Activated CD8-positive, alpha-beta T cell treated with anti-CD3 and anti-CD28 coated beads, Interleukin-2, amount 10 ng/mL, durations not matched to agents 7 days and 5 days (primary cell): ENCODE data around the gene CARMIL1. TPM values are rescaled to one million over a fixed set of nuclear protein-coding genes. Genes with fewer than 3 reads are reported as not detected.

Experiments
- ATAC-seq: fragments of 150-1000 bp; cut with Tn5 transposase; one replicate; pipeline ENCODE4 v1.10.0; 2021; ENCODE audit warnings: moderate library complexity
- CTCF ChIA-PET: fragments of 350-600 bp; sonication (Branson Sonifier 250); formaldehyde crosslinking; loops from one replicate; lab custom pipeline; 2021; ENCODE audit warnings: antibody characterized with exemption; lab: Charles Lee
- POLR2A ChIA-PET: fragments of 350-600 bp; sonication (Branson Sonifier 250); formaldehyde crosslinking; loops from one replicate; lab custom pipeline; 2021; ENCODE audit warnings: antibody characterized with exemption; lab: Charles Lee
- DNase-seq: peaks from one replicate; pipeline ENCODE4 v3.0.0-alpha.2; 2020
- H3K27ac Mint-ChIP-seq: one replicate; pipeline ENCODE4 v1.8.0; 2021; ENCODE audit warnings: mild to moderate bottlenecking, mixed read lengths
- H3K27me3 Mint-ChIP-seq: one replicate; pipeline ENCODE4 v1.8.0; 2021; ENCODE audit warnings: low read depth, mixed read lengths
- H3K36me3 Mint-ChIP-seq: one replicate; pipeline ENCODE4 v1.8.0; 2021; ENCODE audit warnings: low read depth, mixed read lengths
- H3K4me1 Mint-ChIP-seq: one replicate; pipeline ENCODE4 v1.8.0; 2021; ENCODE audit warnings: low read depth, mixed read lengths
- H3K4me3 Mint-ChIP-seq: one replicate; pipeline ENCODE4 v1.8.0; 2021; ENCODE audit warnings: mild to moderate bottlenecking, mixed read lengths
- H3K9me3 Mint-ChIP-seq: one replicate; pipeline ENCODE4 v1.8.0; 2022; ENCODE audit warnings: mixed read lengths; ENCODE audit not compliant: insufficient read depth
- total RNA-seq, 2 experiments: library from RNA; stranded (reverse); gene quantifications; one replicate each; pipeline ENCODE4 v1.2.3, GENCODE V29; 2021

The CARMIL1 gene
- total RNA-seq, 2 experiments from 2014 or later, result 4.6 to 4.8 TPM

GRCh38 chr6:25326126-25326525 lies 47.0 kb downstream of the CARMIL1 start:
- Mint-ChIP-seq H3K9me3 (no peaks in the 10 kb centered on the region), H3K4me3 (no peak overlapping the region), H3K27ac (no peak overlapping the region), H3K36me3 (no peaks in the 10 kb centered on the region), H3K4me1 (no peaks in the 10 kb centered on the region), H3K27me3 (peaks cover 2% of the 10 kb centered on the region)
- ATAC-seq, result no peak
- ChIA-PET CTCF (no interaction called here), POLR2A (no interaction called here)
- DNase-seq, result no peak

- Mint-ChIP-seq H3K27ac (no peak overlapping the region), H3K9me3 (no peaks in the 10 kb centered on the region), H3K36me3 (no peaks in the 10 kb centered on the region), H3K27me3 (peaks cover 2% of the 10 kb centered on the region), H3K4me1 (no peaks in the 10 kb centered on the region), H3K4me3 (no peak overlapping the region)
- ChIA-PET CTCF (no interaction called here), POLR2A (no interaction called here)
- ATAC-seq (no peak), DNase-seq (no peak)
Observed at GRCh38 chr6:25326960-25327359, 47.8 kb downstream of the CARMIL1 start.

GRCh38 chr6:25327432-25327831 lies 48.3 kb downstream of the CARMIL1 start:
- no peaks in the 10 kb centered on the region for H3K9me3 Mint-ChIP-seq
- DNase-seq, result no peak
- ChIA-PET POLR2A (no interaction called here), CTCF (interaction anchor here (1.1 to 1.6 kb wide), 2 partner anchors 17 to 62 kb away, joined by 3 to 5 read pairs; no protein-coding TSS in a partner anchor)
- H3K27me3 Mint-ChIP-seq, result peaks cover 2% of the 10 kb centered on the region
- H3K4me3 Mint-ChIP-seq, result no peak overlapping the region
- no peaks in the 10 kb centered on the region for H3K36me3 Mint-ChIP-seq
- no peaks in the 10 kb centered on the region for H3K4me1 Mint-ChIP-seq
- ATAC-seq, result no peak
- H3K27ac Mint-ChIP-seq, result no peak overlapping the region

GRCh38 chr6:25329161-25329817 lies 50.1 kb downstream of the CARMIL1 start:
- no peak for DNase-seq
- H3K36me3 Mint-ChIP-seq, result no peaks in the 10 kb centered on the region
- POLR2A ChIA-PET, result no interaction called here
- ATAC-seq, result no peak
- no peak overlapping the region for H3K27ac Mint-ChIP-seq
- H3K27me3 Mint-ChIP-seq, result peaks cover 2% of the 10 kb centered on the region
- no peak overlapping the region for H3K4me3 Mint-ChIP-seq
- CTCF ChIA-PET, result no interaction called here
- H3K4me1 Mint-ChIP-seq, result no peaks in the 10 kb centered on the region
- no peaks in the 10 kb centered on the region for H3K9me3 Mint-ChIP-seq

DNA sequence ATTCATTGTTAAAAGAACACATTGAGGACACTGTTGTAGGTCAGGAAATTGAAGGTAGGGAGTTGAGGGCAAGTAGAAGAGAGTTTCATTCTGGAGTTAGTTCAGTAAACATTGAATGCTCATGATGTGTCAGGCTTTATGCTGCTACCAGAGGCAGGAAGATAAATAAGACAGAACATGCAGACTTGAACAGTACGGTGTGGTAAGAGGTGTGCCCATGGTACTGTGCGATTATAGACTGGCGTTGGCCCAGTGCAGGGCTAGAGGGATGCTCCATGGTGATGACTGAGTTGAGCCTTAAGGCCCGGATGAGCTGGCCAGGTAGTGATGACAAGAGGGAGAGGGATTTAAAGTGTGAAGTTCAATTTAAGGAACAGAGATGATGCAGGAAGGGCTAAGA lies 50.8 kb downstream of the CARMIL1 start:
- no peaks in the 10 kb centered on the region for H3K36me3 Mint-ChIP-seq
- H3K27me3 Mint-ChIP-seq, result peaks cover 2% of the 10 kb centered on the region
- H3K9me3 Mint-ChIP-seq, result no peaks in the 10 kb centered on the region
- ChIA-PET CTCF (no interaction called here), POLR2A (no interaction called here)
- H3K4me3 Mint-ChIP-seq, result no peak overlapping the region
- H3K4me1 Mint-ChIP-seq, result no peaks in the 10 kb centered on the region
- ATAC-seq (no peak), DNase-seq (no peak)
- H3K27ac Mint-ChIP-seq, result no peak overlapping the region

- DNase-seq (no peak), ATAC-seq (no peak)
- Mint-ChIP-seq H3K27ac (no peak overlapping the region), H3K9me3 (no peaks in the 10 kb centered on the region), H3K4me3 (no peak overlapping the region), H3K36me3 (no peaks in the 10 kb centered on the region), H3K27me3 (peaks cover 2% of the 10 kb centered on the region), H3K4me1 (no peaks in the 10 kb centered on the region)
- ChIA-PET POLR2A (no interaction called here), CTCF (interaction anchor here (1.2 kb wide), 1 partner anchor 66 kb away, joined by 3 read pairs; no protein-coding TSS in a partner anchor)
Observed at GRCh38 chr6:25330796-25331685, 51.9 kb downstream of the CARMIL1 start.

DNA sequence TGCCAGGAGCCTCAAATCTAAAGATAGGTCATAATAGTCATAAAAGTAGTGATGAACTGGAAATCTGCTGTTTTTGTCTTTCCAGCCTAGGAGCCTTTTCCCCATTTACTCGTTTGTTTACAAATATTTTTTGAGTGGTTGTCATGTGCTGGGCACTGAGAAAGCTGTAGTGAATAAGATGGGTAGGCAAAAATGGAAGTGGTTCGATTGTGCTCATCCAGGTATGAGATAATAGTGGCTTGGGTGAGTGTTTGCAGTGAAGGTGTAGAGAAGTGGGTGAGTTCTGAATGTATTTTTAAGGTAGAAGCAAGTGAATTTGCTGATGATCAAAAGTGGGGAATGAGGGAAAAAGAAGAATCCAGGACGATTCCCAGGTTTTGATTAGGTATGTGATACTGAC lies 53.0 kb downstream of the CARMIL1 start:
- CTCF ChIA-PET, result interaction anchor here (1.2 kb wide), 1 partner anchor 67 kb away, joined by 3 read pairs; no protein-coding TSS in a partner anchor

DNA sequence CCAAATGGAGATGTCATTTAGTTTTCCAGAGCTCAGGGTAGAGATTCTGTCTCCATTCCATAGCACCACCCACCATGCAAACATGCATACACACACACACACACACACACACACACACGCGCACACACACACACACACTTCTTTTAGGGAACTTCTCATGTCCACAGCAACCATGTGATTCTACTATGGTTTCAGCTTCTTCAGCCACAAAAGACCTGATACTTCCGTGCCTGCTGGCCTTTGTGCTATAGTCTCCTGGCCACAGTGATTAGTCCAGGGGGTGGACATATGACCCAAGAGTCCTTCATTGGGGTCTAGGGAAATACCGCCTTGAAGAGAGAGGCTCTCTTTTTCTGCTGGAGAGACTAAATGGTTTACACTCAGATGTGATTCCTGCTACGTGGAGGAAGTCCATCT lies 53.5 kb downstream of the CARMIL1 start:
- H3K4me1 Mint-ChIP-seq, result no peaks in the 10 kb centered on the region
- no peak overlapping the region for H3K27ac Mint-ChIP-seq
- ChIA-PET POLR2A (no interaction called here), CTCF (no interaction called here)
- no peak overlapping the region for H3K4me3 Mint-ChIP-seq
- no peaks in the 10 kb centered on the region for H3K9me3 Mint-ChIP-seq
- H3K36me3 Mint-ChIP-seq, result no peaks in the 10 kb centered on the region
- DNase-seq (no peak), ATAC-seq (no peak)
- H3K27me3 Mint-ChIP-seq, result peaks cover 2% of the 10 kb centered on the region

More for the DNA sequence above, 53.0 kb downstream of the CARMIL1 start:
- Mint-ChIP-seq H3K27ac (no peak overlapping the region), H3K27me3 (peaks cover 2% of the 10 kb centered on the region), H3K36me3 (no peaks in the 10 kb centered on the region), H3K4me1 (no peaks in the 10 kb centered on the region), H3K9me3 (no peaks in the 10 kb centered on the region), H3K4me3 (no peak overlapping the region)
- ATAC-seq (no peak), DNase-seq (no peak)
- POLR2A ChIA-PET, result no interaction called here

DNA sequence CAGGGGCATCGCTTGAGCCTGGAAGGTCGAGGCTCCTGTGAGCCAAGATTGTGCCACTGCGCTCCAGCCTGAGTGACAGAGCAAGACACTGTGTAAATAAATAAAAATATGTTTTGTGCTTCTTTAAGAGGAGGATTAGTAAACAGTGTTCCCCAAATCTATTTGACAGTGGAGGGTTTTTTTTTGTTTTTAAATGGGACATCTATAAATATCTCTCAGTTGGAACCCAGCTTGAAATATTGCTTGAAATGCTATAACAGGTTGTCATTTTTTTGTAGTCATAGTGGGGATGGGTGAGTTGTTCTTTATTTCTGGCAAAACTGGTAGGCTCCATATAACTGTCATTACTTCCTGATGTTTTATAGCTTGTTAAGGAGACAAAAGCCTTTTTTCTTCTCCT lies 54.3 kb downstream of the CARMIL1 start:
- Mint-ChIP-seq H3K4me1 (no peaks in the 10 kb centered on the region), H3K36me3 (no peaks in the 10 kb centered on the region), H3K27ac (no peak overlapping the region), H3K27me3 (peaks cover 2% of the 10 kb centered on the region), H3K9me3 (no peaks in the 10 kb centered on the region), H3K4me3 (no peak overlapping the region)
- no peak for ATAC-seq
- ChIA-PET CTCF (no interaction called here), POLR2A (no interaction called here)
- no peak for DNase-seq

- CTCF ChIA-PET, result interaction anchor here (1.5 kb wide), 1 partner anchor 10 kb away, joined by 3 read pairs; no protein-coding TSS in a partner anchor
- no peak for DNase-seq
- ATAC-seq, result no peak
- H3K27ac Mint-ChIP-seq, result no peak overlapping the region
- POLR2A ChIA-PET, result no interaction called here
- no peaks in the 10 kb centered on the region for H3K36me3 Mint-ChIP-seq
- no peaks in the 10 kb centered on the region for H3K9me3 Mint-ChIP-seq
- no peak overlapping the region for H3K4me3 Mint-ChIP-seq
- H3K4me1 Mint-ChIP-seq, result no peaks in the 10 kb centered on the region
- H3K27me3 Mint-ChIP-seq, result no peaks in the 10 kb centered on the region
Observed at GRCh38 chr6:25334793-25335192, 55.6 kb downstream of the CARMIL1 start.

GRCh38 chr6:25336996-25337395 lies 57.8 kb downstream of the CARMIL1 start:
- no peaks in the 10 kb centered on the region for H3K36me3 Mint-ChIP-seq
- no peak for DNase-seq
- no peaks in the 10 kb centered on the region for H3K9me3 Mint-ChIP-seq
- H3K4me3 Mint-ChIP-seq, result no peak overlapping the region
- POLR2A ChIA-PET, result no interaction called here
- no peak for ATAC-seq
- no peaks in the 10 kb centered on the region for H3K27me3 Mint-ChIP-seq
- CTCF ChIA-PET, result no interaction called here
- no peaks in the 10 kb centered on the region for H3K4me1 Mint-ChIP-seq
- H3K27ac Mint-ChIP-seq, result no peak overlapping the region

- no peaks in the 10 kb centered on the region for H3K9me3 Mint-ChIP-seq
- DNase-seq (no peak), ATAC-seq (no peak)
- no peaks in the 10 kb centered on the region for H3K36me3 Mint-ChIP-seq
- no peak overlapping the region for H3K27ac Mint-ChIP-seq
- no peaks in the 10 kb centered on the region for H3K27me3 Mint-ChIP-seq
- CTCF ChIA-PET, result no interaction called here
- no peak overlapping the region for H3K4me3 Mint-ChIP-seq
- H3K4me1 Mint-ChIP-seq, result no peaks in the 10 kb centered on the region
- POLR2A ChIA-PET, result no interaction called here
Observed at GRCh38 chr6:25337431-25337830, 58.3 kb downstream of the CARMIL1 start.
